SIG-M5 (cell line): ENCODE results near the gene STK16.
"Not testable (repeated sequence)": the region's sequence is repeated elsewhere in the genome, so short reads cannot be mapped to it uniquely, and the experiment has no call there.

Experiments used
- DNase-seq: peaks from one replicate; lab custom pipeline; 2025; lab: John Stamatoyannopoulos, UW

STK16 gene

DNA sequence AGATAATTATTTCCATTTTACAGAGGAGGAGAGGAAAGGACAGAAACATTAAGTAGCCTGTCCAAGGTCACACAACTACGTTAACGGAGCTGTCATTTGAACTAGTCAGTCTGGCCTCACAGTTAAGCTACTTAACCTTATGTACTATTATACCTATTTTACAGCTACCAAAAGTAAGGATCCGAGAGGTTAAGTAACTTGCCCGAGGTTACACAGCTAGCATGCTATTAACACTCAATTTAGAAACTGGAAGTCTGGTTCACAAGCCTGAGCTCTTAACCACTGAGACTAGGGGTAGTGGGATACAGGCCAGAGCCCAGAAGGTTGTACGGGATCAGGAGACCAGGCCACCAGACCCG, 511 bp upstream of the STK16 start:
- DNase-seq, result no peak

DNA sequence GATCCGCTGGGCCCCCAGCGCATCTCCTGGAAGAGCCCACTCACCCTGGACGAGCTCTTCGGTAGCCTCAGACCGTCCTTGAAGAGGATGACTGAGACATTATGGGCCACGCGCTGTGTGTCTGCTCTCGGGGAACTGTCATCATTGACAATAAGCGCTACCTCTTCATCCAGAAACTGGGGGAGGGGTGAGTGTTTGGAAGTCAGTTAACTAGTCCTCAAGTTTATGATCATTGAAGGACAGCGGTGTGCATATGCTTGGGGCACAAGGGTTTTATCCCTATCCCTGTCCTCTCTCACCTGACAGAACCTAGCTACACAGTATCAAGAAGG, 586 bp downstream of the STK16 start:
- no peak for DNase-seq

DNA sequence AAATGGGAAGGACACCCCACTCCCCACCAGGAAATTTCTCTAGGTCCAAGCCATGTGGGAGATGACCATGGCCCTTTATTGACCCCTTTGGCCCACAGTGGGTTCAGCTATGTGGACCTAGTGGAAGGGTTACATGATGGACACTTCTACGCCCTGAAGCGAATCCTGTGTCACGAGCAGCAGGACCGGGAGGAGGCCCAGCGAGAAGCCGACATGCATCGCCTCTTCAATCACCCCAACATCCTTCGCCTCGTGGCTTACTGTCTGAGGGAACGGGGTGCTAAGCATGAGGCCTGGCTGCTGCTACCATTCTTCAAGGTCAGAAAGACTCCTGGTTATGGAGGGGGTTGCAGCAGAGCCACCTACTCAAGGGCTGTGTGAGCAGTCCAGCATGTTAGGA, 1.3 kb downstream of the STK16 start:
- no peak for DNase-seq

DNA sequence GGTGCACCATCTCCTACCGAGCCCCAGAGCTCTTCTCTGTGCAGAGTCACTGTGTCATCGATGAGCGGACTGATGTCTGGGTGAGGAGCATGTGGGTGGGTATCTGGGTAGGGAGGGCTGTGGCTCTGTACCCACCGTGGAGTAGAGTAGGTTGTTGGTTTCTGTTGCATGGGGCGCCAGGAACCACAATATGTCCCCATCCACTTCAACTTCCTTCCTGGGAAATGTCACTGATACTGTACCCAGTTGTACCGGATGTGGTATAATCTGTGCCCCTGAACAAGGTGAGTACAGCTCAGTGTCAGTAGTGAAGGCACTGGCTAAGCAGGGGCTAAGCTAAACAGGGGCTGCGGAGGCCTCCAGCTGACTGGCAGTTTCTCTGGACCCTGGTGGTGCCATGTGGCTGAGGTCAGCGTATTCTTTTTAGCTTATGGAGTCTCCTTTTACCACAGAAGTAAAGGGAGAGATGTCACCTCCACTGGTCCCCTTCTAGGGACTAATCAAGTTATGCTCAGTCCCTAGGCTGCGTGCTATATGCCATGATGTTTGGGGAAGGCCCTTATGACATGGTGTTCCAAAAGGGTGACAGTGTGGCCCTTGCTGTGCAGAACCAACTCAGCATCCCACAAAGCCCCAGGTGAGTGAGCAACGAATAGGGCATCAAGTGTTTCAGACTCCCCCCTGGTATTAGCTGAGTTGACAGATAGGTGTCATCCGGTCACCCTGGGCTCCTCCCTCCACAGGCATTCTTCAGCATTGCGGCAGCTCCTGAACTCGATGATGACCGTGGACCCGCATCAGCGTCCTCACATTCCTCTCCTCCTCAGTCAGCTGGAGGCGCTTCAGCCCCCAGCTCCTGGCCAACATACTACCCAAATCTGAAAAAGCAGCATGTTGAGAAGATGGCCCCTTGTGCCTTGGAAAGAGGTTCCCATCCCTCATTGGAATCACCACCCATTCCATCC, 2.7 kb downstream of the STK16 start:
- no peak for DNase-seq

DNA sequence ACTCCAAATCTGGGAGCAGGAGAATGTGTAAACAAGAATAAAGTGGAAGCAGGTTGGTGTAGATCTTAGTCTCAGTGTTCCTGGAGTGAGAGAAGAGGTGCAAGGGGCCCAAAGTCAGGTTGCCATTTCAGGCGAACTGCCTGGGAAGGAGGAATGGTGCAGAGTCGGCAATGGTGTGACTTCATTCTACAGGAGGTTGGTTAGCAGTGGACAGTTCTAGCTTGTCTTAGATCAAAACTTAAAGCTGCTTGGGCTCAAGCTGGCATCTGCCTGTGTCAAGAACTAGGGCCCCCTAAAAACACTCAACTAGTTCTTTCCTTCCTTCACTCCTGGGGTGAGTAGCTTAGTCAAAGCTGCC, 3.5 kb downstream of the STK16 start:
- DNase-seq, result no peak

DNA sequence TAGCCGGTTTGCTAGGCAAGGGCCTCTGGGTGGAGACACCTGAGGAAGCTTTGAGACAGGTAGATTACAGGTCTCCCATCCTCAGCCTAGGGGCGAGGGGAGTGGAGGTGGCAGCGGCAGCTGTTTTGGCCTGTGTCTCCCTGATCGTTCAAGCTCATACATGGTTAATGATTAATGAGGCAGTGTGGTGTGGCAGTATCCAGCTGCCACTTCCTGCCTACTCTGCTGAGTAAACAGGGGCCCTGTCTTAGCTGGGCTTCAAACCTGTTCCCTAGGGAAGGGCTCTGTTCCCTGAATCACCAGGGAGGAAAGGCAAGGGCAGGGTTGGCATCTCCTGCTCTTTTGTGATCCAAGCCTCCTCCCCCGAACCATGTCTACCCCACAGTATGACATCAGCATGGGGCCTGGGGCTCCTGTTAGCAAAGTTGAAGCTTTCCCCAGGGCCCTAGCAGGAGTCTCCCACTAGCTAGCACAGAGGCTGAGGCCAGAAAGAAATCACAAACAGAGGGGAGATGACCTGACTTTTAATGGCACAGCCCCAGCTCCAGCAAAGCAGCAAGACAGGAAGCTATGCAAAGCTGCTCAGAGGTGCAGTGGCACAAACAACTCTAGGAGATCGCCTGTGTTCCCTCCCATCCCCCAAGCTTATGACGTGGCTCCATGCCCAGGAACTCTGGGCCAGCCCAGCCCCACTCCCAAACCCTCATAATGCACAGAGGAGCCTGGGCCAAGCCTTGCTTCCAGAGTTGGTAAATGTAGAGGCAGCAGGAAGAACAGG, 4.1 kb downstream of the STK16 start:
- DNase-seq, result no peak

DNA sequence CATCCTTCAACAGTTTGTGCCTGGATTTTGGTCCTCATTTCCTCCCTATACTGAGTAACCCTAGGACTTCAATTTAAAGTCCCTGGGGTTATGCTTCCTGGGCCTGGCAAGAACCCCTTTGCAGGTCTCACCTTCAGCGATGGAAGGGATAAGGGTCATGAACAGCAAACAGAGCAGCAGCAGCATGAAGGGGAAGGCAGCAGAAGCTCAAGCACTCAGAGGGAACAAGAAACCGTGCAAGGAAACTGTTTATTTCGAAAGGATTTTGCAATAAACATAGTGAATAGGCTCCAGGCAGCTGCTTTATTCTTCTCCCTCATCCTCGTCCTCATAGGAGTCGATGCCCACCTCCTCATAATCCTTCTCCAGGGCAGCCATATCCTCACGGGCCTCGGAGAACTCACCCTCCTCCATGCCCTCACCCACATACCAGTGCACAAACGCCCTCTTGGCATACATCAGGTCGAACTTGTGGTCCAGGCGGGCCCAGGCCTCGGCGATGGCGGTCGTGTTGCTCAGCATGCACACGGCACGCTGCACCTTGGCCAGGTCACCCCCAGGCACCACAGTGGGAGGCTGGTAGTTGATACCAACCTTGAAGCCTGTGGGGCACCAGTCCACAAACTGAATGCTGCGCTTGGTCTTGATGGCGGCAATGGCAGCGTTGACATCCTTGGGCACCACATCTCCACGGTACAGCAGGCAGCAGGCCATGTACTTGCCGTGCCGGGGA, 4.9 kb downstream of the STK16 start:
- DNase-seq, result no peak

DNA sequence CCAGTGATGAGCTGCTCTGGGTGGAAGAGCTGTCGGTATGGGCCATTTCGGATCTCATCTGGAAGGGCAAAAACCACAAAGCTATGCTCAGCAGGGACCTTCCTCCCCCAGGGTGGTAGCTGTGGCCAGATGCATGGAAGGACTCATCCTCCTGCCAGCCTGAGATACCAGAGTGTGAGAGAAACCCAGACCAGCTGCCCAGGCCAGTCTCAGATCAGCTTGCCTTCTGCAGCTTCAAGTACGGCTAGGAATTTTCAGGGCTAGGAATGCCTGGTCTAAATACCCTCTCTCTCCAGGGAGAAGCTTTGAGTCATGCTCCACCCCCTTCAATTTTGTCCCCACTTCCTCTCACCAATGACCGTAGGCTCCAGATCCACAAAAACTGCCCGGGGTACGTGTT, 6.4 kb downstream of the STK16 start:
- no peak for DNase-seq

DNA sequence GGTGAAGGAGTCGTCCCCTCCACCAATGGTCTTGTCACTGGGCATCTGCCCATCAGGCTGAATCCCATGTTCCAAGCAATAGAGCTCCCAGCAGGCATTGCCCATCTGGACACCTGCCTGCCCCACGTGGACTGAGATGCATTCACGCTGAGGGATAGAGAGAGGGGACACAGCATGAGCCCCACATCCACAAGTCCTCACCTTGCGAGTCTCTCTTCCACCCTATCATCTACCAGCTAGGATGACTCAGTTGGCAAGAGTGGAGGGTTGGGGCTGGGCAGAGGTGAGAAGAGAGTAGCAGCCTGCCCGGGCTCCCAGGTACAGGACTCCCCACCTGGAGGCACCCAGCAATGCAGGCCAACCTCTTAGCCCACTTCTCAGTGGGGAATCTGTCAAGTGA, 6.8 kb downstream of the STK16 start:
- no peak for DNase-seq

DNA sequence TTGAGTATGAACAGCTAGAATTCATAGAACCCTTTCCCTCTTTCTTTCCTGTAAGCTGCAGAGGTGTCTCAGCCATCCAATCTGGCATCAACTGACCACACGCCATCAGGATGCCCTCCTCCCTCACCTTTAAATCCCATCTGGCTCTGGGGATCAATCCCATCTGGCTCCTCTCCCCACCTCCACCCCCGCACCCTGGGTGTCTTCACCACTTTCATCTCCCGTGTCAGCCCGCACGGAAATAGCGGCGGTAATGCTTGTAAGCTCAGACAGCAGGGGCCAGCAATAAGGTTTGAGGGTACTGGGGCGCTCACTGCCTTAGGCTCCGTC, 7.3 kb downstream of the STK16 start:
- no peak for DNase-seq

DNA sequence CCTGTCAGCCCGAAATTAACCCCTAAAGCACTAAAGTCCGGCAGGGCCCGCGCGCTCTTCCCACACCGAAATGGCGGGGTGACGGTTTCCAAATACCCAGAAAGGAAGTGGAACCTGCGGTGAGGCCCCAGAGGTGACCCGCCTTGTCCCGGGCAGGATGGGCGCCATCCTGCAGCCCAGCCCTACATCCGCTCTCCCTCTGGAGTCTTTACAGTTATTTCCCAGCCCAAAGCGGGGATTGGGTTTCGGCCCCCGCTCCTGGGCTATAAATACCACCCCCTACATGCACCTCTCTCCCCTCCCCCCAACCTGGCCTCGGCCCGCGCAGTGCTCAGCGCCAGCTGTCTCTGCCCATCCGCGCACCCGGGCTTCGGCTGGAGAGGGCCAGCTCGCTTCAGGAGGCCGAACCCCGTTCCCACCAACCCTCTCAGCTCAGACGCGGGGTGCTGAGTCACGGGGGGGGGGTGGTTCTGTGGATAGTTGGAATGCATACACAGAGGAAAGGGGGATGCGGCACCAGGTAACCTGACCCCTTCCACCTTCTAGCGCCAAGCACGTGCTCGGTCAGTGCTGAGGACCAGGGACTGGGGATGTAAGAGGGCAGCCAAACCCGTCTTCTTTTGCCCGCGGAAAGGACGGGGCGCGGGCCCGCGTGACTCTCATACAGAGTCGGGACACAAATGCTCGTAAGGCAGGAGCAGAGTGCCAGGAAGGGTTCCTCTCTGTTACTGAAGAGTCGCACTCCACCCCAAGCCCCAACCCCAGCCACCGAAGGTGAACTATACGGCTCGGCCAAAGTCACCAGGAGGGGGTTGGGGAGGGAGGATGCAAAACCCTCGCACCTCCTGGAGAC, 7.8 kb downstream of the STK16 start, which contains the start of gene TUBA4B:
TSS of gene TUBA4B (plus strand) at position 344 of the 853 bp plus-strand sequence. CDS start at position 509, 165 bp downstream.
- no peak for DNase-seq

DNA sequence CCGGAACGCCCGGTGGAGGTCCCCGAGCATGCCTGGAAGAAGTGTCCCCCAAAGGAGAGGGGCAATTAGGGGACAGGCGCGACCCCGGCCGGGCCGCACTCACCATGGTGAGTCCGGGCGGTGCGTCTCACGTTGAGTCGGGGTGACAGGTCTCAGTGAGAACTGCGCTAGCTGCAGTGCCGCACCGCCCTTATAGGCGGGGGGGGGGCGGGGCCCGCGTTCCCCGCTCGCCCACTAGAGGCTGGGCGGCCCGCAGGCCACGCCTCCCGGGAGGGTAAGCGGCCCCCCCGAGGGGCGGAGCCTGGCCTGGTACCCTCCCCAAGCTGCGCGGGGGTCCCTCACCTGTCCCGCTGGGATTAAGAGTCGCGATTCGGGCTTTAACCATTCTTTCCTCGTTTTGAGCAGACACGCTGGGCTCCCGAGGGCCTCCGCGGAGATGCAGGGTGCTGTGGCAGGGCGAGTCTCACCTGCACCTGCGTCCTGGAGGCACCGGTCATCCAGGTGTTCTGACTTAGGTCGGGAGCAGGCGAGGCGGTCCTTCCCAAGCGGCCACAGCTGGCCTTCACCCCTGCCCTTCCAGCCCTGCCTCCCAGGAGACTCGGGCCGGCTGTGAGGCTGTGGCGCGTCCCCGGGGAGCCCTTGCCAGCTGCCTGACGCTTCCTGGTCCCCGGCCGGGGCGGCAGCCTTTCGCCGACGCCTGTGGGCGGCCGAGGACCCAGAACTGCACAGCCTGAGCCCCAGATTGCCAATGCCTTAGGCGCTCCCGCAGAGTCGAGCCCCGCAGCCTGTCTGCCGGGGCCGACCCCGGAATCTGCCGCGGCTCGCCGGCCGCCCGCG, 8.7 kb downstream of the STK16 start, which contains the start of gene TUBA4A:
TSS of gene TUBA4A (minus strand) at position 166 of the 837 bp plus-strand sequence. CDS start at position 106, 60 bp downstream.
- DNase-seq, result no peak

DNA sequence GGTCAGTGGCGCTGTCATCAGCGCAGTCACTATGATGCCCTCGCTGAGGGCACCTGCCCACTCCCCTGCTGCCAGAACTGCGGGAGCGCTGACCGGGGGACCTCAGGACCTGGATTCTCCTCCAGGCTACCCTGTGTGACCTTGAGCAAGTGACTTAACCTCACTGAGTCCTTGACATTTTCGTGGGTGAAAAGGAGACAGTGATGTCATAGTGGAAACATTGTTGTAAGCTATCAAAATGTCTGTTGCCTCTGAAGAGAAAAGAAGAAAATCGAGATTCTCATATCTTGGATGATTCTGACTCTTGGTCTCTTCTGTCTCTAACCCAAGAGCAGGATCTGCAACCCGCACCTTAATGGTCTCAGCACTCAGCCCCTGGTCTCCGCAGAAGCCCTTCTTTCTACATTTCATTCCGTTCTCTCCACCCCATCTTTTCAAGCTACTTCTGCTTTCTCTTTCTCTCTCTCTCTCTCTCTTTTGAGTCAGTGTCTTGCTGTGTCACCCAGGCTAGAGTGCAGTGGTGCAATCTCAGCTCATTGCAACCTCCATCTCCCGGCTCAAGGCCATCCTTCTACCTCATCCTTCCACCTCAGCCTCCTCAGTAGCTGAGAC, 9.4 kb downstream of the STK16 start:
- peak; percentile 77 for DNase-seq

DNA sequence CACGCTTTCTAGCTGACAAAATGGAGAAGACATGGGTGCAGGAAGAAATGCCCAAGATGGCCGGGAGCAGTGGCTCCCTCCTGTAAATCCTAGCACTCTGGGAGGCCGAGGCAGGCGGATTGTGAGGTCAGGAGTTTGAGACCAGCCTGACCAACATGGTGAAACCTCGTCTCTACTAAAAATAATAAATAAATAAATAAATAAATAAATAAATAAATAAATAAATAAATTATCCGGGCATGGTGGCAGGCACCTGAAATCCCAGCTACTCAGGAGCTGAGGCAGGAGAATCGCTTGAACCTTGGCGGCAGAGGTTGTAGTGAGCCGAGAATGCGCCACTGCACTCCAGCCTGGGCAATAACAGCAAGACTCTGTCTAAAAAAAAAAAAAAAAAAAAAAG, 13.7 kb downstream of the STK16 start:
- not testable (repeated sequence) for DNase-seq

DNA sequence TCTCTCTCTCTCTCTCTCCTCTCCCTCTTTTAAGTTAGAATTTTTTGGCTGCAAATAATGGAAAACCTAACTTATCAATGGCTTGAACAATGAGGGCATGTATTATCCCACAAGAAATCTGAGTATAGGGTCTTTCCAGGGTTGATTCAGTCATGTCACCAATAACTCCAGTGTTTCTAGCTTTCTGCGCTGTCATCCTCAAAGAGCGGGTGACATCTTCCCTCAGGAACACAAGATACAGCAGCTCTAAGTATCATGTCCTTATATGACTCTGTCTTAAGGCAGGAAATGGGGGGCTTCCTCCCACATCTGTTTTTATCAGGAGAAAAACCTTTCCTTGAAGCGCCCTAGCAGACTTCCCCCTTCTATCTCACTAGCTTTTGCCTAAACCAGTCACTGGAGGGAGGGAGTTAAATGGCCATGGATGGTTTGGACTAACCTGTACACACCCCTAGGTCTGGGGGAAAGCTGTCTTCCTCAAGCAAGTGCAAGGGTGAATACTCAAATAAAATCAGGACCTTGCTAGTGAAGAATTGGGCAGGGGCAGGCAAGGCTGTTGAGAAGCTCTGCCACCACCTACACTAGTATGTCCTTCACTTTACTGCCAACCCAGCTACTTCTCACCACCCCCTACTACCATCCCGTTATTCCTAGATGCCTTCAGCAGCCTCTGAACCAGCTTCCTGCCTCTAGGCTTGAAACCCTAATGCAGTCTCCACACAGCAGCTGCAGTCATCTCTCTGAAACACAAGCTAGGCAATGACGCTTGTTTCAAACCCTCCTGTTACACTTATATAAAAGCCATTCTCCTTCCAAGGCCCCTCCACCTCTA, 16.0 kb downstream of the STK16 start:
- no peak for DNase-seq

DNA sequence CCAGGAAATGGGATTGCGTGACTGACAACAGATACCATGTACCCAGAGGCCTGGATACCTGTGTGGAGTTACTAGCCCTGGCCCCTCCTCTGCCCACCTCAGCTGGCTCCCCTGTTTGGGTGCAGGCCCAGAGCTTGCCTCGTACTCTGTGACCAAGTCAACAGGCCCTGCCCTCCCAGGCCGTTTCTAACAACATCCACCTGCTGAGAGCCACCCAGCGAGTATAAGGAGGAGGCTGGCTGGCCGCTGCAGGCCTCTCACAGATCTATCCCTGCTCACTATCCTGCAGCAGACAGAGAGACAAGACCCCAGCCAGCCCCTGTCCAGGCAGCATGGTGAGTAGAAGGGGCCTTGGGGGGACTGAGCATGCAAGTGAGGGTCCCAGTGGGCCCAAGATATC, 21.0 kb downstream of the STK16 start:
- DNase-seq, result no peak

DNA sequence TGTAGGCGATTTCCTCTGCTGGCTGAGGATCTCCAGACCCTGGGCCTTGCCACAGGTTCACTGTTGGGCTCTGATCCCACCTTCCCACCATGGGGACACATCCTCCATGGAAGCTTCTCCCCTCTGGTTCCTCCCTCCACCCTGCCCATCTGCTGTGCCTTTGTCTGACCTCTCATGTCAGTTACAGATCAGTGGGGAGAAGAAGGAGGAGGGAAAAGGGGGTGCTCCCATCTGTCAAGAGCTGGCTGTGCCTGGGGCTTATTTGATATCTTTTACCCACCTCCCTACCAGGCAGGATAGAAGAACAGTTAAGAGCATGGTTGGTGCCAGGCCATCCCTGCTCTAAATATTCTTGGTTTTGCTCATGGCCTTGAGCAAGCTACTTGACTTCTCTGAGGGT, 21.6 kb downstream of the STK16 start:
- no peak for DNase-seq

DNA sequence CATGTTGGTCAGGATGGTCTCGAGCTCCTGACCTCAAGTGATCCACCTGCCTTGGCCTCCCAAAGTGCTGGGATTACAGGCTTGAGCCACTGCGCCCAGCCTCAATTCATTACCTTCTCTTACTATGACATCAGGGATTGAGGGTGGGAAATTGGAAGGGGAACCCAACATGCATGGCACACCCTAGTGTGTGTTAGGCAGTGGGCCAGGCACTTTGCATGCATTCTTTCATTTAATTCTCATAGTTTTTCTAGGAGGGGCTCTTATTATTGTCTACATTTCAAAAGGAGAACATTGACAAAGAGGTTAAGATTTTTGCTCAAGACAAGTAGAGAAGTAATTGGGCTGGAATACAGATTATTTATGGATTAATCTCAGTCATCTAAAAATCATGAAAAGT, 23.0 kb downstream of the STK16 start:
- no peak for DNase-seq

DNA sequence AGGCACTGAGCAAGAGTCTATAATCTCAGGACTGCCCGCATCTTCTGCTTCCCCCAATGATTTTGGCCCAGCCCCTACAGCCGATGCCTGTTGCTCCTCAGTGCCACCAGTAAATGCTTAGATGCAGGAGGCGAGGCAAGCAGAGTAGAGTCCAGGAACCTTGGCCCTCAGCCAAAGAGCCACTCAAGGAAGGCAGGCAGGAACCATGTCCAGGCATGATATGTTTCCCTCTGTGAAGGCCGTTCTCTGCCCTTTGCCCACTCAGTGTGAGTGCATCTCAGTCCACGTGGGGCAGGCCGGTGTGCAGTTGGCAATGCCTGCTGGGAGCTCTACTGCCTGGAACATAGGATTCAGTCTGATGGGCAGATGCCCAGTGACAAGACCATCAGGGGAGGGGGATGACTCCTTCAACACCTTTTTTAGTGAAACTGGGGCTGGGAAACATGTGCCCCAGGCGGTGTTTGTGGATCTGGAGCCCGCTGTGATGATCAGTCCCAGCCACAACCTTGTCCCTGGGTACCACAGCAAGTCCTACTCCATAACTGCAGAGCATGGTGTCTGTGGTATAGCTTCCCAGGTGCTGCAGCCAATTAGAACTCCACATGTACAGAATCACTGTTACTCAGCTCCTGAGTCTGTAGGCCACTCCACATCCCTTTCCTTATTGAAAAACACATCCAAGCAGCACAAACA, 24.2 kb downstream of the STK16 start:
- DNase-seq, result no peak
